Lower lobe of right lung (tissue), 2 donors: ENCODE measurements around the gene EMP1. TPM values are rescaled to one million over a fixed set of nuclear protein-coding genes. Genes with fewer than 3 reads are reported as not detected.

ENCODE experiments used
- ATAC-seq, 2 donors: fragments of 200-7000 bp; cut with Tn5 transposase; one replicate each; pipeline ENCODE4 v1.9.1; 2020 to 2022; ENCODE audit warnings: mild to moderate bottlenecking in 2 of 2, moderate library complexity in 2 of 2
- DNase-seq: peaks from one replicate; pipeline ENCODE4 v3.0.0-alpha.2; 2020
- H3K27ac ChIP-seq: fragments of 200-600 bp; one replicate; pipeline ENCODE4 v1.8.0; 2022
- H3K27me3 ChIP-seq: fragments of 200-600 bp; one replicate; pipeline ENCODE4 v1.8.0; 2022; ENCODE audit warnings: low read depth
- H3K36me3 ChIP-seq: fragments of 200-600 bp; one replicate; pipeline ENCODE4 v1.8.0; 2022; ENCODE audit warnings: mild to moderate bottlenecking
- H3K4me1 ChIP-seq: fragments of 200-600 bp; one replicate; pipeline ENCODE4 v1.8.0; 2022
- H3K4me3 ChIP-seq: fragments of 200-600 bp; one replicate; pipeline ENCODE4 v1.8.0; 2022; ENCODE audit warnings: mild to moderate bottlenecking
- H3K9me3 ChIP-seq: fragments of 200-600 bp; one replicate; pipeline ENCODE4 v1.8.0; 2022
- intact Hi-C: fragments of 100-400 bp; cut with DNase I; formaldehyde crosslinking; loops from one replicate; pipeline ENCODE4 v1.11.0; 2022
- total RNA-seq: library from RNA; stranded (reverse); fragmentation: NEBNext Ultra II Directional; extraction: Animal tissue kit (Norgen Biotek cat#: 25700); gene quantifications from one replicate; pipeline ENCODE4 v1.2.1, GENCODE V29; 2021
- TF ChIP-seq, protein P1 (sequence below): fragments of 200-600 bp; IDR thresholded peaks from one replicate; pipeline ENCODE4 v1.8.0; 2022; ENCODE audit warnings: antibody characterized with exemption, mild to moderate bottlenecking
- donor health status: DM: no; HTN: yes; CAD: no; lungs with severe emphysema.

EMP1 gene
- total RNA-seq, 1 donor from 2014 or later = 195 TPM

GRCh38 chr12:13248964-13249363, 52.4 kb downstream of the EMP1 start:
- H3K4me1 ChIP-seq = no peaks in the 10 kb centered on the region
- no peaks in the 10 kb centered on the region for H3K9me3 ChIP-seq
- H3K27me3 ChIP-seq = no peaks in the 10 kb centered on the region
- H3K27ac ChIP-seq = no peak overlapping the region
- H3K36me3 ChIP-seq = no peaks in the 10 kb centered on the region
- no peak for ATAC-seq
- DNase-seq = no peak
- no peak overlapping the region for H3K4me3 ChIP-seq
- TF ChIP-seq, protein P1, sequence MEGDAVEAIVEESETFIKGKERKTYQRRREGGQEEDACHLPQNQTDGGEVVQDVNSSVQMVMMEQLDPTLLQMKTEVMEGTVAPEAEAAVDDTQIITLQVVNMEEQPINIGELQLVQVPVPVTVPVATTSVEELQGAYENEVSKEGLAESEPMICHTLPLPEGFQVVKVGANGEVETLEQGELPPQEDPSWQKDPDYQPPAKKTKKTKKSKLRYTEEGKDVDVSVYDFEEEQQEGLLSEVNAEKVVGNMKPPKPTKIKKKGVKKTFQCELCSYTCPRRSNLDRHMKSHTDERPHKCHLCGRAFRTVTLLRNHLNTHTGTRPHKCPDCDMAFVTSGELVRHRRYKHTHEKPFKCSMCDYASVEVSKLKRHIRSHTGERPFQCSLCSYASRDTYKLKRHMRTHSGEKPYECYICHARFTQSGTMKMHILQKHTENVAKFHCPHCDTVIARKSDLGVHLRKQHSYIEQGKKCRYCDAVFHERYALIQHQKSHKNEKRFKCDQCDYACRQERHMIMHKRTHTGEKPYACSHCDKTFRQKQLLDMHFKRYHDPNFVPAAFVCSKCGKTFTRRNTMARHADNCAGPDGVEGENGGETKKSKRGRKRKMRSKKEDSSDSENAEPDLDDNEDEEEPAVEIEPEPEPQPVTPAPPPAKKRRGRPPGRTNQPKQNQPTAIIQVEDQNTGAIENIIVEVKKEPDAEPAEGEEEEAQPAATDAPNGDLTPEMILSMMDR = no peak
- intact Hi-C loops = no loop called here

DNA sequence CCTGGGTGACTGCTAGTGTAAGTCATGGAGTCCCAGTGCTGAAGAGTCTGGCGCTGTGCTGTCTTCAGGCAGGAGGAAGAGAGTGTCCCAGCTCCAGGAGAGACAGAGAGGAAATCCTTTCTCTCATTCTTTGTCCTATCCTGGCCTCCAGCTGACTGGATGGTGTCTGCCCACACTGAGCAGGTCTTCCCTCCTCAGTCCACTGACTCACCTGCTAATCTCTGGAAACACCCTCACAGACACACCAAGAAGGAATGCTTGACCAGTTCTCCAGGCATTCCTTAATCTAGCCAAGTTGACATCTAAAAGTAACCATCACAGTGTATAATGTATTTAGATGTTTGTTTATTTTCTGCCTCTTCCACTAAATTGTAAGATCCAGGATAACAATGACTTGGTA, 53.9 kb downstream of the EMP1 start:
- ATAC-seq = peak in 1 of 2 donors; percentile 13
- no peaks in the 10 kb centered on the region for H3K9me3 ChIP-seq
- no peaks in the 10 kb centered on the region for H3K27me3 ChIP-seq
- no peak overlapping the region for H3K4me3 ChIP-seq
- no peak overlapping the region for H3K27ac ChIP-seq
- no peaks in the 10 kb centered on the region for H3K36me3 ChIP-seq
- TF ChIP-seq, protein P1 = no peak
- intact Hi-C loops = no loop called here
- H3K4me1 ChIP-seq = no peaks in the 10 kb centered on the region
- DNase-seq = no peak

DNA sequence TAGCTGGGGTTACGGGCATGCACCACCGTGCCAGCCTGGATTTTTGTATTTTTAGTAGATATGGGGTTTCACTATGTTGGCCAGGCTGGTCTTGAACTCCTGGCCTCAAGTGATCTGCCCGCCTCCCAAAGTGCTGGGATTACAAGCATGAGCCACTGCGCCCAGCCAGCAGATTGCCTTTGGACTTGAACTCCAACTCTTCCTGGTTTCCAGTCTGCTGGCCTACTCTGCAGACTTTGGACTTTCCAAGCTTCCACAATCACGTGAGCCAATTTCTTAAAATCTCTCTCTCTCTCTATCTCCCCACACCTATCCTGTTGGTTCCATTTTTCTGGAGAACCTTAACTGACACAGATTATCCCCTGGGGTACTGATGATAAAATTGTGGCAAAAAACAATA, 55.0 kb downstream of the EMP1 start:
- Histone ChIP-seq H3K27me3 (no peaks in the 10 kb centered on the region), H3K27ac (no peak overlapping the region), H3K4me1 (peaks cover 6% of the 10 kb centered on the region), H3K4me3 (no peak overlapping the region), H3K9me3 (no peaks in the 10 kb centered on the region), H3K36me3 (no peaks in the 10 kb centered on the region)
- no peak for ATAC-seq
- TF ChIP-seq, protein P1 = no peak
- DNase-seq = no peak
- intact Hi-C loops = no loop called here

DNA sequence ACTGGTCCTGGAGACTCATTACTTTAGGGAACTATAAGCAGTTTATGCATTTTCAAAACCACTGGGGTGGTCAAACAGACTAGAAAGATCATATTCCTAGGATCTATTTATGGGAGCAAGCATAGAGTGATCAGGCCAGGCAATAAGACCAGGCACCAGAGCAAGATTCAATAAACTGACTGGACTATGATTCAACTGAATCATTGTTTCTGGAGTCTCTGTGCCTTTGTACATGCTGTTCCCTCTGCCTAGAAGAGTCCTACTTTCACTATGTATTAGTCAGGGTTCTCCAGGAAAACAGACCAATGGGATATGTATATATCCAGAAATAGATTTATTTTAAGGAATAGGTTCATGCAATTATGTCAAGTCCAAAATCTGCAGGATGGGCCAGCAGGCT, 55.5 kb downstream of the EMP1 start:
- no peak for ATAC-seq
- H3K4me3 ChIP-seq = no peak overlapping the region
- no peaks in the 10 kb centered on the region for H3K27me3 ChIP-seq
- intact Hi-C loops = no loop called here
- no peak for DNase-seq
- no peak overlapping the region for H3K27ac ChIP-seq
- H3K9me3 ChIP-seq = no peaks in the 10 kb centered on the region
- peaks cover 8% of the 10 kb centered on the region for H3K4me1 ChIP-seq
- no peaks in the 10 kb centered on the region for H3K36me3 ChIP-seq
- TF ChIP-seq, protein P1 = no peak

- TF ChIP-seq, protein P1 = no peak
- DNase-seq (no peak), ATAC-seq (no peak)
- no peaks in the 10 kb centered on the region for H3K9me3 ChIP-seq
- no peak overlapping the region for H3K4me3 ChIP-seq
- no peaks in the 10 kb centered on the region for H3K36me3 ChIP-seq
- no peak overlapping the region for H3K27ac ChIP-seq
- peaks cover 8% of the 10 kb centered on the region for H3K4me1 ChIP-seq
- intact Hi-C loops = no loop called here
- H3K27me3 ChIP-seq = no peaks in the 10 kb centered on the region
These were observed 56.1 kb downstream of the EMP1 start for GRCh38 chr12:13252616-13253015.
